HG02623 (cell line): ENCODE data around the gene CADM2.
"Not testable (repeated sequence)": the region's sequence is repeated elsewhere in the genome, so short reads cannot be mapped to it uniquely, and the experiment has no call there.

Experiments
- ATAC-seq: cut with Tn5 transposase; IDR thresholded peaks from one replicate; pipeline ENCODE4 v1.9.1; 2021; ENCODE audit warnings: moderate library complexity; ENCODE audit not compliant: unreplicated experiment

Gene CADM2

DNA sequence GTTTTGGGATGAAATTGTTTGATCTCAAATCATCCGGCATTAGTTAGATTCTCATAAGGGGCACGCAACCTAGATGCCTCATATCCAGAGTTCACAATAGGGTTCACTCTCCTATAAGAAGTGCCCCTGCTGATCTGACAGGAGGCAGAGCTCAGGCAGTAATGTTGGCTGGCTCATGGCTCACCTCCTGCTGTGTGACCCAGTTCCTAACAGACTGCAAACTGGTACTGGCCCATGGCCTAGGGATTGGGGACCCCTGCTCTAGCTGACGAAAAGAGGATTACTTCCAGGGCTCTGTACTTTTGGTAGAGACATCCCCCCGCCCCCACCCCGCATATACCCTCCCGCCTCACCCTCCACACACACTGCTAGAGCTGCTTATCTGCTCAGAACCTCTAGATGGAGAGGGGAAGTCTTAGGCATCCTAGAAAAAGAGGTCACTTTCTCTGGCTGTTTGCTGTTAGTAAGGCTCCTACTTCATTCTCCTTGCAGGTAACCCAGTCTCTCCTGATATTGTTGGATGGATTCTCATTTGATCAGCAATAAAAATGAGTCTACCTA lies 923.1 kb downstream of the CADM2 start:
- no peak for ATAC-seq

DNA sequence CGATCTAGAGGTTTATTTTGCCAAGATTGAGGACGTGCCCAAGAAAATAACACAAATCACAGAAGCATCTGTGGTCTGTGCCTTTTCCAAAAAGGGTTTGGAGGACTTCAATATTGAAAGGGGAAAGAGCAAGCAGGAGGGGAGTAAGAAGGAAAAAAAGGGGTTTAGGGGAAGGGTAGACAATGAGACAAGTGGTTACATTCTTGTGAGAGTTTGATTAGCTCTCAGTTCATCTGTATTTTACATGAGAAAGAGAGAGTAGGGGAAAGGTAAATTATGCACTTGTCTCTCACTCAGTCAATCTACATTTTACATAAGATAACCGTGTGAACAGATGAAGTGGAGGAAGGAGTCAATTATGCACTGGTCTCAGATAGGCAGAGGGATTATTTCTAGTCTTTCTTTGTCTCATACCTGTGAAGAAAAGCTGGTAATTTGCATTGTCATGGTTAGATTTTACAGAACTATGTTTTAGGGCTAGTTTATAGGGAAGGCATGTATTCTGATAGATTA lies 931.3 kb downstream of the CADM2 start:
- ATAC-seq = no peak

DNA sequence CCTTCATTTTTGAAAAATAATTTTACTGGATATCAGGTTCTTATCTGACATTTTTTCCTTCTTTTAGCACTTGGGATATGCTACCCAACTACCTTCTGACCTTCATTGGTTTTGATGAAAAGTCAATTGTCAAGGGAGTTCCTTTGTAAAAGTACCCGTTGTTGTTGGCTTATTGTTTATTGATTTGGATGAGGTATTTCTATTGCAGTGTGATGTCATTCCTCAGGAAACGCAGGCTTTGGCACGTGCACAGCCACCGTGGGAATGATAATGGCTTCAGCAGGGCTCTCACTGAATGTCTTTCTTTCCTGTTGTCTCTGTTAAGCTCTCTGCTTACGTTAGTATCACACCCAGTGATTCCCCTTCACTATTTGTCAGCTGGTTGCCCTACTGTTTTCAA lies 944.6 kb downstream of the CADM2 start:
- ATAC-seq = no peak

DNA sequence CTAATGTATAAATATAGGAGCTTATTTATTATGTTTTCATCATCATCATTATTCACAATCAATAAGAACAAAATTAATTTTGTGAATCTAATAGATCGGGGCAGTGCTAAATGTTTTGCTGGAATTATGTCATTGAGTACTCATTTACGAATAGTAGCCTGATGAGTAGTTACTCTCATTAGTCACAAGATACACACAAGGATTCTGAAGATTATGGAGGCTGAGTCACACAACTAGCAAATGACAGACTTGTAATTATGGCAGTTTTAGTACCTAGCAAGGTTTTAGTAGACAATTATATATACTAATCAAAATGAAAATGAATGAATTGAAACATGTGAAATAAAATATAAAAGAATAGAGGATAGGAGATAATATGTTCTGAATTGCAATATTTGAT lies 954.2 kb downstream of the CADM2 start:
- no peak for ATAC-seq

DNA sequence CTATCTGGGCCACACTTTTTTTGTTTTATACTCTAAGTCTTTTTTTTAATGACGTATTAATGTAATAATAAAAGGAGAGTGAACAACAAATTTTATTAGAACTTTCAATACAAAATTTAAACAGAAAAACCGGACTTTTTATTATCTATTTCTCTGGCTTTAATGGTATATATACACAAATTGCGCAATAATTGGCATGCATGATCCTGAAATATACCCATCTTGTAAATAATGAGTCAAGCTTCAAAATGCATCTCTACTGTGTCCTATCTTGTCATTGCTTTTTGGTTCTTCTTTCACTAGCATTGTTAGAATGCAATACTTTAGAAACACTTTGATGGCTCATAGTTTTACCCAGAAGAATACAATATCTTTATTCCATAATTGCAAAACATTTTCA lies 963.6 kb downstream of the CADM2 start:
- no peak for ATAC-seq

DNA sequence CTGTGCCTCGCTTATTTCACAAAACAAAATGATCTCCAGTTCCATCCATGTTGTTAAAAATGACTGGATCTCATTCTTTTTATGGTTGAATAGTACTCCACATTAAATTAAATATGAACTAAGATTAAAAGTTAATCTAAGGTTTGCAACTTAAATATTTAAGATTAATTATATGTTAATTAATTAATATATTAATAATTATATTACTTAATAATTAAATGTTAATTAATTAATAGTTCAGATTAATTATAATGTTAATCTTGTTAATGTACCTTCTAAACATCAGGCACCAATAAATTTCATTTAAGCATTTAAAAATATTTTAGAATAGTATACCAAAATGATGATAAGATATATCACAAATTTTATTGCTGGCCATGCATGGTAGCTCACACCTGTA lies 971.9 kb downstream of the CADM2 start:
- no peak for ATAC-seq

DNA sequence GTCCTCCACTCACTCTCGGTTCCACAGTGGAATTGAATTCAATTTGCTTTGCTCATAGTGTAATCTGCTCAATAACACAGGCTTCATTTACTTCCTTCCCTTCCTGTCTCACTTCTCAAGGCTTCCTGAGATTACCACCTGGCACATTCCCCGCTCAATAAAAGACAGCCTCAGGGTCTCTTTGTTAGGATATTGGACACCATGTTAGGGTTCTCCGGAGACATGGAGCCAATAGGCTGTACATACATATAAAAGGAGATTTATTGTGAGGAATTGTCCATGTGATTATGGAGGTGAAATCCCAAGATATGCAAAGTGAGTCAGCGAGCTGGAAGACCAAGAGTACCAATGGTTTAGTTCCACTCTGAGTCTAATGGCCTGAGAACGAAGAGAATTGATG lies 974.5 kb downstream of the CADM2 start:
- ATAC-seq = no peak

DNA sequence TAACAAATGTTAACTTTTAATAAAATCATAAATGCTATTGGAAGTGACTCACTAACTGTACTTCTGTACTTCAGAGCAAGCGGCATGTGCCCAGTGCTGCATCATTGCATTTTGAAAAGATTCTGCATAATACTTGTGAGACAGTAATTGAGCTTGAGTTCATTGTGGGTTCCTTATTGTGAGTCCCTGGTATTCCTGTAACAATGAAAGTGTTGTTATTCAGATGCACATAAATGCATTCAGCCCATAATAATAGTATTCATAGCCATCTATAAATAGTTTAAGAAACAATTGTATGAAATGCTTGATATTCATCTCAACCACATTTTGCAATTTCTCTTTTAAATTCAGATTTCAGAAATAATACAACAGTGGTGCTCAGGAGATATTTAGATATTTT lies 976.4 kb downstream of the CADM2 start:
- no peak for ATAC-seq

DNA sequence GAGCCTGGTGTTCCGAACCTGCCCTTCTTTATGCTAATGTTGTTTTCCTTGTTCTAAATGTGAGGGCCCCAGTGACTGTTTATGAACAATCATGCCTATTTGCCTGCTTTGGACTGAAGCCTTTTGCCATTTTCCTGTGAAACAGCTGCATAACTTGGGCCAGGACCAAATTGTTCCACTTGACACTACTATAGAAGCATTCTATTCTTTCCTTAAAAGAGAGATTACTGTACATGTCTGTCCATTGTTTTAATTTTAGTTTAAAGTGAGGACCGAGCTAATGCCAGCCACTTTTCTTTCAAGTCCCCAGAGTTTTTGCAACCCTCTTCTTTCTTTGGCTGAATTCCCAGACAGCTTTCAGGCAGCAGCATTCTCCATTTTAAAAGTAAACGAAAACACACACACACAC lies 980.3 kb downstream of the CADM2 start:
- no peak for ATAC-seq

DNA sequence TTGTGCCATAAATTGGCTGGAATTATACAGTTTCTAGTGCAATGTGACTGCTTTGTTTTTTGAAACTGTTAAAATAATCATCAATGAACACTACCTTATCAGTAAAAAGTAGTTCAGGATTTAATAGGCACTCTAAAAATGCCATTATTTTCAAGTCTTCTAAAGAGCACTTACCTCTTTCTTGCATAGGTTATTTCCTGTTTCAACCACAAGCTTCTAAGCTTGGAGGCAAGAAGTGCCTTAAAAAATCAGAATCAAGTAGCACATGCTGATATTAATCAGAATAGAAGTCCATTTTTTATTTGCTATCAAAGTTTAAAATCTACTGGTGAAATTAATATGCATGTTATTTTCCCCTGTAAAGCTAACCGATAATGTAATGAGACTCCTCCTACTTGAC lies 991.6 kb downstream of the CADM2 start:
- no peak for ATAC-seq

DNA sequence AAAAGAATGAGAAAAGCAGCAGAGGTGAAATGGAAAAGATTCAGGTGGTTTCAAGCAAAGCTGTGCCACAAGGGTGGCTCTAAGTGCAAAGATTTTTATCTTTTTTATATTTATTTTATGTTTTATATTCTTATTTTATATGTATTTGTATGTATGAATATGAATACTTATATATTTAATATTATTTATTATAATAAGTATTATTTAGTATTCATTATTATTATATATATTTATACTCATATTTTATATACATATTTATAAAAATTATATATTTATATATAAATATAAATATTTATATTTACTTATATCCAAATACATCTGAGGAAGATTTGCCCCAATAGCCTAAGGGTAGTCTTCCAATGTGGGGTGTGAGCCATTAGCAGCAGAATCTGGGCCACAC lies 1002.0 kb downstream of the CADM2 start:
- ATAC-seq = no peak

DNA sequence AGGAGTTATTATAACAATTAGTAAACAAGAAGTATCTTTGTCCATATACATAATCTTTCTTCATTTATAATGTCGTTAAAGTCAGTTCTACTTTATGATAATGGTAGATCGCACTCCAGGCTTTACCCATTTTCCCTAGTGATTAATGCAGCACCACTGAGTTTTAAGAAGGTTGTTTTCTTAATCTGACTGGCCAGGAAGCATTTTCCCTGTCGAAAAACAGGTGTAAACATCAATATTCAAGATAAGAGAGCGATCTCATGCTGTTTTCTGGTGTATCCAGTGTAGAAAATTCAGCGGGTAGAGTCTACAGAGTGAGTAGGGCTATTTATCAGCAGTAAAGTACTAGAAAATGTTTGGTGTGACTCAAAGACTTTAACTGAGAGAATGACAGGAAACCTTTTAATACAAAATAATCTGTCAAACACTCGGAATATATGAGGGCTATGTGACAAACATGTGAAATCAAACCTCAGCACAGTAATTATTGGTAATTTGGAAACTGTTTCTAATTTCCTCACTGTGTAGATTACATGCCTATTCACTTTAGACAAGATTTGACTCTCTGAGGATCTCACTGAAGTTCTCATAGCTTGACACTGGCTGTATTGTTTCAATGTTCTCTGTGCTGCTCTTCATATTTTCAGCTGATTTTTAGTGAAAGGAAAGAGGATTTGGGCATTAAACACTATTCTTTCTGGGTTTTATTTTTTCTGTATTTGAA lies 1019.0 kb downstream of the CADM2 start:
- ATAC-seq = no peak

DNA sequence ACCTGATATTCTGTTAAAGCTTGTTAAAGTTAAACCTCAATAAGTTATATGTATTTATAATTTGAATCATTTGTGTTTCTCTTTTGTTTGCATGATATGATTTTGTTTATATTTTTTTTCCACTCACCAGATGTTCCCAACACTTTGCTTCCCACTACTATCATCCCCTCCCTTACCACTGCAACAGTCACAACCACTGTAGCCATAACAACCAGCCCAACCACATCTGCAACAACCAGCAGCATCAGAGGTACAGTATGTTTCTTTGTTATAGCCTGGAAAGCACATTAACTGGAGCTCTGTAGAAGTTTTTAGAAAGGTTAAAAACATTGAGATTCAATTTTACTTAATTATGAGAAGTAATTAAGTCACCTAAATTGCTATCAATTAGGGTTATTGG lies 1020.2 kb downstream of the CADM2 start:
- no peak for ATAC-seq

DNA sequence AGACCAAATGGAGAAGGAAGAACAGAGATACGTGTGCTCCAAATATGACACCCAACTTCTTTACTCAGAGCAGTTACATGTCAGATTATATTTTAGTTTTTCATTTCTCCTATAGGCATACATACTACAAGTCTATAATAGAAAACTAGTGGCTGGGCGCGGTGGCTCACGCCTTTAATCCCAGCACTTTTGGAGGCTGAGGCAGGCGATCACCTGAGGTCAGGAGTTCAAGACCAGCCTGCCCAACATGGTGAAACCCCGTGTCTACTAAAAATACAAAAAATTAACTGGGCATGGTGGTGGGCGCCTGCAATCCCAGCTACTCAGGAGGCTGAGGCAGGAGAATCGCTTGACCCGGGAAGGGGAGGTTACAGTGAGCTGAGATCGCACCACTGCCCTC lies 1030.8 kb downstream of the CADM2 start:
- not testable (repeated sequence) for ATAC-seq

DNA sequence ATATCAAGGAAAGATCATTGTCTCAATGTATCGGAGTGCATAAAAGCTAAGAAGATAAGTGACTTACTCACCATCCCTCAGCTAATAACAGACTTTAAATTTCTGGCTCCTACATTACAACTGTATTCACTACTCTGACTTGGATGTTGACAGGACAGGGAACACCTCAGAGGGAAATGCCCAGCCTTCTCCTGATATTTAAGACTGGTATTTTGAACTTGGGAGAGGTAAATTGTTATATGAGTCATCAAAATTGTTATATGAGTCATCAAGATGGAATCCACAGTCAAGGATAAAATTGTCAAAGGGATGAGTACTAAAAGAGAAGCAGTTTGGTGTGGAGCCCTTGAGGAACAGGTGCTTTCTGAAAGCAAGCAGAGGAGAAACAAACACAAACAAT lies 1070.8 kb downstream of the CADM2 start:
- no peak for ATAC-seq

DNA sequence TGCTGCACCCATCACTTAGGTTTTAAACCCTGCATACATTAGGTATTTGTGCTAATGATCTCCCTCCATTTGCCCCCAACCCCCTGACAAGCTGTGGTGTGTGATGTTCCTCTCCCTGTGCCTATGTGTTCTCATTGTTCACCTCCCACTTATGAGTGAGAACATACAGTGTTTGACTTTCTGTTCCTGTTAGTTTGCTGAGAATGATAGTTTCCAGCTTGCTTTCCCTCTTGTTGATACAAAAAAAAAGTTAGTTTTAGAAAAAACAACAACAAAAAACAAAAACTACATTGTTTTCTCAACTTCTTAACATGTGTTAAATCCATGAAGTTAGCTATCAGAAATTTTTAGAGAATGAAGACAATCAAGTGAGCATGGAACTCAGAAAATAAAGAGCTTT lies 1079.1 kb downstream of the CADM2 start:
- ATAC-seq = no peak

DNA sequence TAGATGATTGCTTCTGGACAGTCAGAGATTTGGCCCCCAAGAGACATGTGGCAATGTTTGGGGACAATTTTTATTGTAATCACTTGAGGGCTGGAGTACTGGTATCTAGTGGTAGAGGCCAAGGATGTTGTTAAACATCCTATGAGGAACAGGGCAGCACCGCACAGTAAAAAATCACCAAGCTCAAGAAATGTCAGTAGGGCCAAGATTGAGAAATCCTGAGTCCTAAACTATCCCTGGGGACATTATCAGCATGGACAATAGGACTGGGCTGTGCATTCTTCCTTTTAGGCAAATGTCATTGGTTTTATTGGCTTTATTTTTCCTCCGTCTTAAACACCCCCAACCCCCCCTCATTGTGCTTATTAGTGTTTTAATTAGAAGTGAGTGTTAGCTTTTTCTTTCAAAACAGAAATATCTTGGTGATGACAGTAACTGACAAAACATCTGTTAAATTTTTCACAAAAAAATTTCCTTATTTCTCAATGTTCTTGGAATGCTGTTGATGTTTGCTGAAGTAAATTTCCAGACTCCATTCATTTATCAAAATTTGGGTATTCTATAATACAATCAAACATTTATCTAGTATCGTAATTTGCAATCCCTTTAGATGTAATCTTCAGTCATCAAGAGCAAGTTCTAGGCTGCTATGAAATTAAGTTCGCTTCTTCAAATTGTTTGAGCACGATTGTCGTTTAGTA lies 1087.8 kb downstream of the CADM2 start:
- ATAC-seq = no peak

DNA sequence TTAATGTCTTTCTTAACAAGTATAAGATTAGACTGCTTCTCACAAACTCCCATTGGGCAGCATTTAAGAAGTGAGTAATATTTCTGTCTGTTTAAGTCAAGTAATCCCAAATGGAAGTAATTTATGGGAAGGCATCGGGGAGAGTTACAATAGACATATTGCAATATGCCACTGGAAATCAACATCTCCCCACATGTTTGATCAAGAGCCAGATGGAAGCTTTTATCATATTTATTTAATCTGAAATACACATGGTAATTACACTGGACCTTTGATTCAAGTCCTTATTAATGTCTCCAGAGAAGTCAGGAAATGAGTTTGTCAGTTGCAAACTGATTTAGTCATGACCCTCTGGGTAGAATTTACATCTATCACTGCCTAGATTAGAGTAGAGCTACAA lies 1088.4 kb downstream of the CADM2 start:
- no peak for ATAC-seq

DNA sequence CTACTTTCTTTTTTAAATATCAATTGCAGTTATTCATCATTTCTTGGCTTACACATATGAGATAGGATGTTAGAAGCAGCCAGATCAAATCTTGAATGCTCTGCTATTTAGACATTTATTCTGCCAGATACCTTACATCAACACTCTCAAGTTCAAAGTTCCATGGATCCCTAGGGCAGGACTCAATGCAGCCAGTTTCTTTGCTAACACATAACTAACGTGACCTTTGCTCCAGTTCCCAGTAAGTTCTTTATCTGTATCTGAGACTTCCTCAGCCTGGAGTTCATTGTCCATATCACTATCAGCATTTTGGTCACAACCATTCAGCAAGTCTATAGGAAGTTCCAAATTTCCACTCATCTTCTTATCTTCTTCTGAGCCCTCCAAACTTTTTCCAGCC lies 1092.3 kb downstream of the CADM2 start:
- ATAC-seq = no peak

DNA sequence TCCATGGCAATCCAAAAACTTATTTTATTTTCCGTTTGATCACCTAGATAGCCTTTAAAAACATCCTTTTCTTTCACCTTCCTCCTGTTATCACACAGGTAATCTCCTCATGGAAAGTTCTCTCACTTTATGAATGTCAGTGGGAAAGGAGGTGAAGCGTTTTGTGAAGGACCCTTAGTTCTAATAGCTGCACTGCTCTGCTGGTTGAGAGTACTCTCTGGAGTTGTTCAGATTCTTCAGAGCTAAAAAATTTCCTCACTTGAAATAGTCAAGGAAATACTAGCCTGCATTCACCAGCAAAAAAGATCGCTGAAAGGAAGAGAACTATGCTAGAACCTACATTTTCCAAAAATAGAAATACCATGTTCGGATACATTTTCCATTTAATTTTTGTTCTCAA lies 1097.2 kb downstream of the CADM2 start:
- no peak for ATAC-seq

DNA sequence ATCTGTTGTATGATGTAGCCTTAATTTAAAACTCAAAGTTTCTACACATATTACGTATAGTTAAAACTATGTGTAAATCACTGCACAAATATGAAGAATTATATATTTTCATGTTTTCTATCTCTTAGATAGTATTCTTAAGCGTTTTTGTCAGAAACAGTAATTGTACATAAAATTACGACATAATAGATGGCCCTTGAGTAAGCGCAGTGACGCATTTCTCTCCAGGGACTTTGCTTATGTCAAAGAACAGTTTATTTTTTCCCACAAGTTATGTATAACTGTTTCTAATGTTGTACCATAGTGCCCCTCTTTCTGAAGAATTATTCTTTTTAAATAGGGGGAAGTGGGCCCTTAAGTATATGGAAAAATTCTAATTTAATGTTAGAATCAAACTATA lies 1098.2 kb downstream of the CADM2 start:
- ATAC-seq = no peak

DNA sequence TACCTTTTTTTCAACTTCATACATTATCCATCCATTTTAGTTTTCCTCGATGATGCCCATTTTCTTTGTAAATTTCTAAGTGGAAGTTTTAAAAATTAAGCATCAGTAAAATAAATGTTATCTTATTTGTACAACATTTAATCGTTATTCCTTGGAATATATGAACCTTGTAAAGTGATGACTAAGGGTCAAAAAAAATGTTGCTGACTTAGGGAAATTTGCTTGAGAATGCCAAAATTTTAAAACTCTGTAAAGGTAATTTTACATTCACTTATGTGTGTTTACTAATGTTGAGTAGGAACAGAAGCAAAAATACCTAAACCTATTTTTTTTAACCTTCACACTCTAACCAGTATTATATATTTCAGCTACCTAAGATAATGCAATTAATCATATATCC lies 1115.0 kb downstream of the CADM2 start:
- no peak for ATAC-seq
